Stimulated activated CD4-positive, alpha-beta T cell treated with anti-CD3 and anti-CD28 coated beads, Interleukin-2, amount 100 ng/mL, for 4 hours (primary cell): Measurements from ENCODE around the gene CSRP3.
A peak's percentile ranks its signal among the peaks of the same experiment; 100 is the strongest.

ENCODE experiments used
- DNase-seq: peaks from one replicate; pipeline ENCODE4 v3.0.0-alpha.2; 2020; ENCODE audit warnings: low read depth

The CSRP3 gene

GRCh38 chr11:19201737-19202605 is at the start of gene CSRP3:
Gene CSRP3, minus strand, starts transcription at chr11:19201983. Its CDS starts 9,535 bp downstream, at chr11:19192448.
- DNase-seq, result no peak

GRCh38 chr11:19251577-19251976 is 49.8 kb upstream of the CSRP3 start:
- DNase-seq, result no peak

- DNase-seq, result no peak
These were observed 45.0 kb upstream of the CSRP3 start for GRCh38 chr11:19246816-19247215.

- DNase-seq, result no peak
These were observed 43.6 kb upstream of the CSRP3 start for GRCh38 chr11:19245351-19245750.

- no peak for DNase-seq
These were observed 42.8 kb upstream of the CSRP3 start for GRCh38 chr11:19244621-19245020.

GRCh38 chr11:19244084-19244483 is 42.3 kb upstream of the CSRP3 start:
- no peak for DNase-seq

- no peak for DNase-seq
These were observed 41.8 kb upstream of the CSRP3 start for GRCh38 chr11:19243613-19244012.

GRCh38 chr11:19243143-19243542 is 41.4 kb upstream of the CSRP3 start:
- DNase-seq, result no peak

- DNase-seq, result no peak
These were observed 40.6 kb upstream of the CSRP3 start for GRCh38 chr11:19242179-19242932.

- no peak for DNase-seq
These were observed 39.7 kb upstream of the CSRP3 start for GRCh38 chr11:19241260-19242178.

- peak; percentile 64 for DNase-seq
These were observed 38.9 kb upstream of the CSRP3 start, which contains the start of gene E2F8 for GRCh38 chr11:19240420-19241259. Gene E2F8, minus strand, starts transcription at chr11:19240945. Its CDS starts 824 bp downstream, at chr11:19240121.

GRCh38 chr11:19239039-19239438 is 37.3 kb upstream of the CSRP3 start:
- no peak for DNase-seq

GRCh38 chr11:19237813-19238212 is 36.0 kb upstream of the CSRP3 start:
- no peak for DNase-seq

GRCh38 chr11:19237381-19237780 is 35.6 kb upstream of the CSRP3 start:
- DNase-seq, result no peak

- no peak for DNase-seq
These were observed 32.5 kb upstream of the CSRP3 start for GRCh38 chr11:19234231-19234817.

- no peak for DNase-seq
These were observed 31.2 kb upstream of the CSRP3 start for GRCh38 chr11:19232910-19233503.

GRCh38 chr11:19229671-19230070 is 27.9 kb upstream of the CSRP3 start:
- DNase-seq, result no peak

- DNase-seq, result no peak
These were observed 27.2 kb upstream of the CSRP3 start for GRCh38 chr11:19228968-19229367.

- no peak for DNase-seq
These were observed 24.8 kb upstream of the CSRP3 start for GRCh38 chr11:19226378-19227195.
